H9 (cell line): ENCODE results near the gene ERICH6. TPM values are rescaled to one million over a fixed set of nuclear protein-coding genes. Genes with fewer than 3 reads are reported as not detected.

Source experiments
- DNase-seq: peaks from one replicate; pipeline ENCODE4 v3.0.0-alpha.2; 2017
- H2AFZ ChIP-seq: one replicate; pipeline ENCODE4 v1.6.1; 2013; ENCODE audit warnings: mild to moderate bottlenecking, low read length, control low read depth, moderate library complexity
- H2AK5ac ChIP-seq: 2 replicates; pipeline ENCODE4 v1.6.1; 2013; ENCODE audit warnings: low read length, control low read depth, mixed read lengths; ENCODE audit not compliant: insufficient read length
- H2BK120ac ChIP-seq: one replicate; pipeline ENCODE4 v1.6.1; 2013; ENCODE audit warnings: low read depth, mild to moderate bottlenecking, low read length, control low read depth, inconsistent platforms; ENCODE audit not compliant: poor library complexity, severe bottlenecking
- H2BK12ac ChIP-seq: 2 replicates; pipeline ENCODE4 v1.6.1; 2013; ENCODE audit warnings: low read length, control low read depth, mixed read lengths, low read depth; ENCODE audit not compliant: insufficient read length
- H2BK15ac ChIP-seq: 2 replicates; pipeline ENCODE4 v1.6.1; 2013; ENCODE audit warnings: low read depth, low read length, control low read depth
- H2BK20ac ChIP-seq: one replicate; pipeline ENCODE4 v1.6.1; 2013; ENCODE audit warnings: low read depth, mild to moderate bottlenecking, low read length, control low read depth, inconsistent platforms; ENCODE audit not compliant: poor library complexity, severe bottlenecking
- H2BK5ac ChIP-seq: 2 replicates; pipeline ENCODE4 v1.6.1; 2013; ENCODE audit warnings: low read length, control low read depth, mixed read lengths; ENCODE audit not compliant: insufficient read length
- H3K14ac ChIP-seq: 2 replicates; pipeline ENCODE4 v1.6.1; 2013; ENCODE audit warnings: low read length, control low read depth; ENCODE audit not compliant: insufficient read depth
- H3K18ac ChIP-seq: 2 replicates; pipeline ENCODE4 v1.6.1; 2013; ENCODE audit warnings: low read depth, mild to moderate bottlenecking, mixed read lengths, low read length, control low read depth; ENCODE audit not compliant: insufficient read length
- H3K23ac ChIP-seq: 2 replicates; pipeline ENCODE4 v1.6.1; 2013; ENCODE audit warnings: low read length, control low read depth, mixed read lengths, low read depth; ENCODE audit not compliant: insufficient read length
- H3K23me2 ChIP-seq: 2 replicates; pipeline ENCODE4 v1.6.1; 2013; ENCODE audit warnings: low read depth, mild to moderate bottlenecking, mixed read lengths, low read length, control low read depth; ENCODE audit not compliant: insufficient read length, poor library complexity, severe bottlenecking
- H3K27ac ChIP-seq: 2 replicates; pipeline ENCODE4 v1.5.1; 2013; ENCODE audit warnings: low read length, control low read depth, mixed read lengths, low read depth; ENCODE audit not compliant: insufficient read length
- H3K27me3 ChIP-seq: 2 replicates; pipeline ENCODE4 v1.6.1; 2013; ENCODE audit warnings: low read length, control low read depth, inconsistent platforms; ENCODE audit not compliant: insufficient read depth
- H3K4ac ChIP-seq: 2 replicates; pipeline ENCODE4 v1.6.1; 2013; ENCODE audit warnings: low read depth, mild to moderate bottlenecking, control low read depth, inconsistent platforms, low read length, moderate library complexity
- H3K4me1 ChIP-seq: 2 replicates; pipeline ENCODE4 v1.6.1; 2013; ENCODE audit warnings: low read length, control low read depth, inconsistent platforms; ENCODE audit not compliant: insufficient read depth
- H3K4me2 ChIP-seq: 2 replicates; pipeline ENCODE4 v1.6.1; 2013; ENCODE audit warnings: low read length, control low read depth, mixed read lengths; ENCODE audit not compliant: insufficient read length, insufficient read depth
- H3K56ac ChIP-seq: 2 replicates; pipeline ENCODE4 v1.6.1; 2013; ENCODE audit warnings: low read depth, mild to moderate bottlenecking, mixed read lengths, low read length, control low read depth; ENCODE audit not compliant: insufficient read length
- H3K79me1 ChIP-seq: 2 replicates; pipeline ENCODE4 v1.6.1; 2013; ENCODE audit warnings: low read depth, mild to moderate bottlenecking, moderate library complexity, low read length, control low read depth, inconsistent platforms; ENCODE audit not compliant: insufficient read depth, poor library complexity, severe bottlenecking
- H3K79me2 ChIP-seq: 2 replicates; pipeline ENCODE4 v1.6.1; 2013; ENCODE audit warnings: low read length, control low read depth, inconsistent platforms; ENCODE audit not compliant: insufficient read depth
- H3K9ac ChIP-seq: 2 replicates; pipeline ENCODE4 v1.6.1; 2013; ENCODE audit warnings: low read length, control low read depth, mixed read lengths; ENCODE audit not compliant: insufficient read length; ENCODE audit errors: extremely low read depth
- H3K9me3 ChIP-seq: one replicate; pipeline ENCODE4 v1.6.1; 2013; ENCODE audit warnings: low read depth, low read length, inconsistent platforms; ENCODE audit not compliant: control insufficient read depth
- H3T11ph ChIP-seq: one replicate; pipeline ENCODE4 v1.6.1; 2013; ENCODE audit warnings: mild to moderate bottlenecking, low read length, control low read depth, inconsistent platforms
- H4K20me1 ChIP-seq: one replicate; pipeline ENCODE4 v1.6.1; 2013; ENCODE audit not compliant: control insufficient read depth, insufficient read length, insufficient read depth
- H4K5ac ChIP-seq: 2 replicates; pipeline ENCODE4 v1.6.1; 2013; ENCODE audit warnings: low read depth, mild to moderate bottlenecking, mixed read lengths, low read length, control low read depth; ENCODE audit not compliant: insufficient read length
- H4K8ac ChIP-seq: replicated peaks from 2 replicates; pipeline ENCODE4 v1.6.1; 2013; ENCODE audit warnings: low read length, control low read depth, mixed read lengths, low read depth; ENCODE audit not compliant: insufficient read length
- H4K91ac ChIP-seq: 2 replicates; pipeline ENCODE4 v1.6.1; 2013; ENCODE audit warnings: low read depth, mild to moderate bottlenecking, moderate library complexity, mixed read lengths, low read length, control low read depth; ENCODE audit not compliant: insufficient read length
- H3K27ac Mint-ChIP-seq, 3 experiments: 2 replicates in 2 of 3; 3 replicates in 1 of 3; pipeline ENCODE4 v1.8.0; 2020 to 2021; ENCODE audit warnings: mixed read lengths in 3 of 3, mild to moderate bottlenecking in 1 of 3, moderate library complexity in 1 of 3
- H3K27me3 Mint-ChIP-seq: 2 replicates; pipeline ENCODE4 v1.8.0; 2021; ENCODE audit warnings: low read depth, mild to moderate bottlenecking, moderate library complexity, mixed read lengths
- H3K36me3 Mint-ChIP-seq, 3 experiments: 2 replicates in 2 of 3; 3 replicates in 1 of 3; pipeline ENCODE4 v1.8.0; 2020 to 2021; ENCODE audit warnings: low read depth in 3 of 3, mixed read lengths in 3 of 3; ENCODE audit not compliant: insufficient read depth in 1 of 3
- H3K4me1 Mint-ChIP-seq, 2 experiments: 2 replicates each; pipeline ENCODE4 v1.8.0; 2020; ENCODE audit warnings: mixed read lengths in 2 of 2
- H3K4me3 Mint-ChIP-seq, 2 experiments: 2 replicates in 1 of 2; 3 replicates in 1 of 2; pipeline ENCODE4 v1.8.0; 2020 to 2021; ENCODE audit warnings: mild to moderate bottlenecking in 2 of 2, mixed read lengths in 2 of 2, moderate library complexity in 1 of 2
- H3K9me3 Mint-ChIP-seq, 2 experiments: 2 replicates in 1 of 2; 3 replicates in 1 of 2; pipeline ENCODE4 v1.8.0; 2020; ENCODE audit warnings: mild to moderate bottlenecking in 2 of 2, mixed read lengths in 2 of 2, moderate library complexity in 1 of 2
- WGBS: extraction: QIAGEN DNeasy Blood & Tissue Kit; methylation state at CpG from one replicate; pipeline ENCODE4 v1.1.7; 2013; ENCODE audit warnings: missing lambda C conversion rate, low lambda C conversion rate, mixed read lengths; ENCODE audit not compliant: insufficient read length; ENCODE audit errors: extremely low coverage; 5-methylcytosine and 5-hydroxymethylcytosine counted together
- total RNA-seq: library from RNA; stranded (reverse); gene quantifications from 2 replicates; pipeline ENCODE4 v1.2.1, GENCODE V29; 2021
- TF ChIP-seq, protein P1 (sequence below): fragments of 200-600 bp; sonication (generic); conservative IDR thresholded peaks from 3 replicates; pipeline ENCODE4 v1.8.0; 2021; ENCODE audit warnings: antibody characterized with exemption, mild to moderate bottlenecking

The ERICH6 gene
- total RNA-seq, 1 experiment from 2014 or later = not detected

DNA sequence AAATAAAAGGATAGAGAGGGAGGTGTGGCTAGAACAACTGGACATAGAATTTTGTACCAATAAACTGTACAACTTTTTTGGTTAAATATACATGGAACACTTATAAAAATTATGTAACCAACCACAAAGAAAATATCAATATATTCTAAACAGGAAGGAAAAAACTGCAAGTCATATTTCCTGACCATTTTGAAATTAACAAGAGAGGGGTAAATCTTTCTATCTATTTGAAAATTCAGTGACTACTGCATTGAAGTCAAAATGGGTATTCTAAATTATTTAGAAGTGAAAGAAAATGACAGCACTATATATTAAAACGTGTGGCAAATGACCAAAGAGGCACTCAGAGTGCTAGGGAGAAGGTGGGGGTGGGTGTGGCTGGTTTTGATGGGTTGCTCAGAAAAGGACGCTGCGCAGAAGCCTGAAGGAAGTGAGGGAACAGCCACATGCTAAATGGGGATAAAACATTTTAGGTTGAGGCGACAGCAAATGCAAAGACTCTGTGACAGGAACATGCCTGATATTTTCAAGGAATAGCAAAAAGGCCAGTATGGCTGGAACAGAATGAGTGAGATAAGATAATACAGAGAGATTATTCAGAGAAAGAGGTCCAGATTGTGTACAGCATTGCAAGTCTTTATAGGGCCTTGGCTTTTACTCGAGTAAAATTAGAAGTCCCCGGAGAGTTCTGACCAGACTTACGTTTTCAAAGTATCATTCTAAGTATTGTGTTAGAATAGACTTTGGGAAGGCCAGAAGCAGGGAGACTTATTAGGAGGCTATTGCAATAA lies 41.1 kb downstream of the ERICH6 start:
- WGBS = no CpG with 5 or more reads among the region's 7 CpGs
- no peak overlapping the region for H2BK20ac ChIP-seq
- no peak for DNase-seq
- H2BK5ac ChIP-seq = no peak overlapping the region
- Mint-ChIP-seq H3K9me3 (no peaks in the 10 kb centered on the region), H3K36me3 (no peaks in the 10 kb centered on the region), H3K27ac (no peak overlapping the region), H3K27me3 (no peaks in the 10 kb centered on the region), H3K4me1 (no peaks in the 10 kb centered on the region), H3K4me3 (no peak overlapping the region)
- no peak overlapping the region for H2BK120ac ChIP-seq
- H3K4ac ChIP-seq = no peak overlapping the region
- no peaks in the 10 kb centered on the region for H3K9me3 ChIP-seq
- H3K4me2 ChIP-seq = no peak overlapping the region
- H4K91ac ChIP-seq = no peak overlapping the region
- no peaks in the 10 kb centered on the region for H3K4me1 ChIP-seq
- no peaks in the 10 kb centered on the region for H3K27me3 ChIP-seq
- no peak overlapping the region for H3K18ac ChIP-seq
- H3K79me1 ChIP-seq = no peaks in the 10 kb centered on the region
- no peak overlapping the region for H3K27ac ChIP-seq
- no peak overlapping the region for H3K9ac ChIP-seq
- no peak overlapping the region for H2AFZ ChIP-seq
- no peak overlapping the region for H2BK15ac ChIP-seq
- no peak overlapping the region for H2BK12ac ChIP-seq
- H4K8ac ChIP-seq = no peak overlapping the region
- H4K5ac ChIP-seq = no peak overlapping the region
- no peak overlapping the region for H3K23ac ChIP-seq
- no peaks in the 10 kb centered on the region for H4K20me1 ChIP-seq
- no peaks in the 10 kb centered on the region for H3K79me2 ChIP-seq
- H3K14ac ChIP-seq = no peak overlapping the region
- H3T11ph ChIP-seq = no peak overlapping the region
- H3K23me2 ChIP-seq = no peaks in the 10 kb centered on the region
- TF ChIP-seq, protein P1, sequence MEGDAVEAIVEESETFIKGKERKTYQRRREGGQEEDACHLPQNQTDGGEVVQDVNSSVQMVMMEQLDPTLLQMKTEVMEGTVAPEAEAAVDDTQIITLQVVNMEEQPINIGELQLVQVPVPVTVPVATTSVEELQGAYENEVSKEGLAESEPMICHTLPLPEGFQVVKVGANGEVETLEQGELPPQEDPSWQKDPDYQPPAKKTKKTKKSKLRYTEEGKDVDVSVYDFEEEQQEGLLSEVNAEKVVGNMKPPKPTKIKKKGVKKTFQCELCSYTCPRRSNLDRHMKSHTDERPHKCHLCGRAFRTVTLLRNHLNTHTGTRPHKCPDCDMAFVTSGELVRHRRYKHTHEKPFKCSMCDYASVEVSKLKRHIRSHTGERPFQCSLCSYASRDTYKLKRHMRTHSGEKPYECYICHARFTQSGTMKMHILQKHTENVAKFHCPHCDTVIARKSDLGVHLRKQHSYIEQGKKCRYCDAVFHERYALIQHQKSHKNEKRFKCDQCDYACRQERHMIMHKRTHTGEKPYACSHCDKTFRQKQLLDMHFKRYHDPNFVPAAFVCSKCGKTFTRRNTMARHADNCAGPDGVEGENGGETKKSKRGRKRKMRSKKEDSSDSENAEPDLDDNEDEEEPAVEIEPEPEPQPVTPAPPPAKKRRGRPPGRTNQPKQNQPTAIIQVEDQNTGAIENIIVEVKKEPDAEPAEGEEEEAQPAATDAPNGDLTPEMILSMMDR = no peak
- H3K56ac ChIP-seq = no peak overlapping the region
- H2AK5ac ChIP-seq = no peak overlapping the region
